GM21619 (cell line): ENCODE measurements around the gene WNT3.
"Not testable (repeated sequence)": the region's sequence is repeated elsewhere in the genome, so short reads cannot be mapped to it uniquely, and the experiment has no call there.

Experiments used
- ATAC-seq: cut with Tn5 transposase; IDR thresholded peaks from one replicate; pipeline ENCODE4 v1.9.1; 2021; ENCODE audit not compliant: unreplicated experiment

Gene WNT3

DNA sequence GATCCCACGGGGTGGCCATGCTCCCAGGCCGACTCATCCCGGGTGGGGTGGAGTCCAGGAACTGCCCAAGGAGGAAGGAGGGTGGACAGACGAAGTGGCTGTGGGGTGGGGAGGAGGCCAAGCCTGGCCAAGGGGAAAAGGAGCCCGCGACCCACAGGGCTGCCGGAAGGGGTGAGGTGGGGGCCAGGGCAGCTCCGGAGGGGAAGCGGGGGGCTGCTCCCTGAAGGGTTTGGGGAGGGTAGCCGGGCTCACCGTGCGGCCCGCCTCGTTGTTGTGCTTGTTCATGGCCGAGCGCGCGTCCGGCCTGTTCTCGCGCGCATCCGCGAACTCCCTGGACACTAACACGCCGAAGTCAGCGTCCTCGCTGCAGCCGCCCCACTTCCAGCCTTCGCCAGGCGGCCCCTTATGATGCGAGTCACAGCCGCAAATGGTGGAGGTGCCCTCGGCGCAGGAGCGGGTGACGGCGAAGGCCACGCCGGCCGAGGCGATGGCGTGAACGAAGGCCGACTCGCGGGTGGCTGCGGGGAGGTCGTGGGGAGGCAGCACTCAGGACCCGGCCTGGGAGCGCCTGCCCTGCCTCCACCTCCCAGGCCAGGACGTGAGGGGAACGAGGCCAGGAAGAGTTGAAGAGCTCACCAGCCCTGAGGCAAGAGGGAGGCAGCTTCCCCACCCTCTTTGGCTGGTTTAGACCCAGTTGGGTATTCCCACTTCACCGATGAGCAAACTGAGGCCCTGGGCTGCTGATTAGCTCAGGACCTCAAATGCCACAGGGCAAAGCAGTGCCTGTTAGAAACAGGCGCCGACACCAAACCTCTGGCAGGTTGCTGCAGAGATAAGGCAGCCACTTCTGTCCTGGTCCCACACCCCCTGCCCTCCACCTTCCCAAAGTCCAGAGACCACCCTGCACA lies 48.7 kb downstream of the WNT3 start:
- ATAC-seq, result no peak

DNA sequence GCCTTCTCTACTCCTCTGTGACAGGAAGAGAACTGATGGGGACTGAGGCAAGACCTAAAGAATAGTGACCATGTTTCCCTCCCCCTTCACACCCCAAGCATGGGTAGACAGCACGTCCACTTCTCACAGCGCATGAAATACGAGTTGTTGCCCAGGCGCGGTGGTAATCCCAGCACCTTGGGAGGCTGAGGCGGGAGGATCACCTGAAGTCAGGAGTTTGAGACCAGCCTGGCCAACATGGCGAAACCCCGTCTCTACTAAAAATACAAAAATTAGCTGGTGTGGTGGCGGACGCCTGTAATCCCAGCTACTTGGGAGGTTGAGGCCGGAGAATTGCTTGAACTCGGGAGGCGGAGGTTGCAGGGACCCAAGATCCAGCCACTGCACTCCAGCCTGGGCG lies 49.6 kb downstream of the WNT3 start:
- ATAC-seq, result not testable (repeated sequence)

- ATAC-seq, result no peak
Observed at GRCh38 chr17:46768540-46768870, 50.0 kb downstream of the WNT3 start.

GRCh38 chr17:46766493-46767491 lies 51.7 kb downstream of the WNT3 start:
- ATAC-seq, result no peak

- ATAC-seq, result no peak
Observed at GRCh38 chr17:46765453-46765852, 53.0 kb downstream of the WNT3 start.

DNA sequence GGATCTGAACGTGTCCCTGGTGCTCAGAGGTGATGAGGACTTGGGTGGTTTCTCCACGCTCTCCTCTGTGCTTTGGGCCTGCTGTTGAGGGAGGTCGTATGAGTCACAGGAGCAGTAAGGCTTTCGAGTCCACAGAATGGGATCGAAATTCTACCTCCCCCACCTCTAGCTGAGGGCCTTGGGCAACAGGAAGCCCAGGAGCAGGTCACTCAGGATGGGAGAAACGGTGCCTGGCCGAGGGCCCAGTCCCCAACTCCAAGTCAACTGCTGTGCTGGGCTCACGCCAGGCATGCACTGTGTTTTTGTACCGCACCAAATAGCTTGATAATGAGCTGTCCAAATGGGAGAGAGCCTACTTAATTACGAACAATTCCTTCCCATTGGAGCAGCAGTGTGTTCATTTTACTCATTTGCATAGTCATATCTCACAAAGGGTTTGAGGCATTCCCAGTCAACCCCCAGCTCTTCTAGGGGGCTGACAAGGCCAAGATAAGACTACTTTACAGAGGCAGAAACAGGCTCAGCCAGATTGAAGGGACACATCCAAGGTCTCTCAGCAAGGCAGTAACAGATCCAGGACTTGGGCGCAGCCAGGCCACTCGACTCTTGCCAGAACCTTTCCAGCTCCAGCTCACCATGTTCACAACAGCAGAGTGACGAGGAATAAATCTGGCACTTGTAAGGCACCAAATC lies 53.6 kb downstream of the WNT3 start:
- no peak for ATAC-seq

GRCh38 chr17:46764000-46764708 lies 54.3 kb downstream of the WNT3 start:
- no peak for ATAC-seq

DNA sequence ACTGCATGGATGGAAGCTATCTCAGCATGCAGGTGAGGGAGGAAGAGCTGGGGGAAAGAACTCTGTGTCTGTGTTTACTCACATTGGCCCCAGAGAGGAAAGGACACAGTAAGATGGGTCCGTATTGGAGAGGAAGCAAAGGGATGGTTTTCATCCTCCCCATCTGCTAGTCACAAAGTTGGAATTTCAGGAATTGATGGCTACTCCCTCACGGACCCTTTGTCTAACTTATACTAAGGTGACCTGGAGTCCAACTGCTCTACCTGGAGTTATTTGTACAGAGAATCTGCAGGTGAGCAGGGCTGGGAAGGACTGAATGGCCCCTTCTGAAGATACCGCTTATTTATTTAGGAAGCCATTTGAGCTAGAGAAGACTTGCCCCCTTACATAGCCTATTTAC lies 55.1 kb downstream of the WNT3 start:
- ATAC-seq, result no peak

DNA sequence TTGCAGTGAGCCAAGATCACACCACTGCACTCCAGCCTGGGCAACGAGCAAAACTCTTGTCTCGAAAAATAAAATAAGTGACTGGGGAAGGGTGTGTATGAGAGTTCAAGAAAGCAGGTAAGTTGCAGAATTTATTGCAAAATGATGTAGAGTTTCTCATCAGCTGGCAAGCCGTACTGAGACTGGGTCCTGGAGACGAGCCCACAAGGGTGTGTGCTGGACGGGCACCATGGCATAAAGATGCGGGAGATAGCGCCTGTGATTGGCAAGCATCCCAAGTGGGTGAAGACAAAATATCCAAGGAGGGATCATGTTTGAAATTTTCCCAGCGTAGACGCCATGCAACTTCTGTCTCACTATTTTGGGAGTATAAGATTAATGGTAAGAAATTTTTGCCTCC lies 59.4 kb downstream of the WNT3 start:
- no peak for ATAC-seq

GRCh38 chr17:46758614-46759013 lies 59.9 kb downstream of the WNT3 start:
- no peak for ATAC-seq

GRCh38 chr17:46757588-46757987 lies 60.9 kb downstream of the WNT3 start:
- not testable (repeated sequence) for ATAC-seq

- ATAC-seq, result no peak
Observed at GRCh38 chr17:46756861-46757260, 61.6 kb downstream of the WNT3 start.

DNA sequence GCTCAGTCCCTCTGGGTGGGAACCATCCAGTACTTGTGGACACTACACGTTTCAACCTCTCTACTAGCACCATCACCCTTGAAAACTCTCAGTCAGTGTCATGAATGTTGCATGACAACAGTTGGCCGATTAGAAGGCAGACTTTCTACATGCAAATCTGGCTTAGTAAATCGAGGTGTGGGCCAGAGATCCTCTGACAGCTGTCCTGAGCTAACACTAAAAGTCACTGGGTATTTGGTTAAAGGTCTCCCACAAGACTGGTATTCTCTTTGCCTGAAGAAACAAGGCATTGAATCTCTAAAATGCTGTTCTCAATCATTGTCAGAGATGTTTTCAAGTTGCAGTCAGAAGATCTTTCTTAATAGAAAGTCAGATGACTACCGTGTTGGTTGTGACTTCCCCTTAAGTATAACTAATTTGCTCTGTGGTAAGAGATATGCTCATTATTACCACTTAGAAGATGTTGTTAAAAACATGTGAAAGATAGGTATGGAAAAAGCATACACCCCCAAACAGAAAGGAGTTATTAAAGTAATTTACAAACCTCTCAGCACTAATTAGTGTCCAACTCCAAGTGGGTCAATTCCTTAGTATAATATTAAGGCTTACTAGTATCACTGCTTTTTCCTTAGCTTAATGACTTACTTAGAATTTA lies 62.3 kb downstream of the WNT3 start:
- no peak for ATAC-seq

- no peak for ATAC-seq
Observed at GRCh38 chr17:46753776-46754175, 64.7 kb downstream of the WNT3 start.

DNA sequence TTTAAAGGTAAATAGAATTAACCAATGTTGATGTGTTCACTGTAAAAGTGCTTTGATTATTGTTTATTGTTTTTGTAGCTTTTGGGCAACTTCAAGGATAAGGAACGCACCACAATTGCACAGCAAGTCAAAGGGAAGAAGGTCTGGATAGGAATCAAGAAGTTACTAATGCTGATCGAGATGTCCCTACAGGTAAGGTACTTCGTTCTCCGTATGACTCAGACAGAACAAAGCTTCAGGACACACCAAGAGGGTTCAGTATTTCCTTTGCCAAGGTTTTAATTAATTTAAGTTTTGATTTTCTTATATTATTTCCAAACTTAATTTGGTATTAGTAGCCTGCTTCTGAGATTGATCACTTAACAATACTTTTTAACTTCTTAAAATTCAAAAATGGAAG lies 67.1 kb downstream of the WNT3 start:
- no peak for ATAC-seq

DNA sequence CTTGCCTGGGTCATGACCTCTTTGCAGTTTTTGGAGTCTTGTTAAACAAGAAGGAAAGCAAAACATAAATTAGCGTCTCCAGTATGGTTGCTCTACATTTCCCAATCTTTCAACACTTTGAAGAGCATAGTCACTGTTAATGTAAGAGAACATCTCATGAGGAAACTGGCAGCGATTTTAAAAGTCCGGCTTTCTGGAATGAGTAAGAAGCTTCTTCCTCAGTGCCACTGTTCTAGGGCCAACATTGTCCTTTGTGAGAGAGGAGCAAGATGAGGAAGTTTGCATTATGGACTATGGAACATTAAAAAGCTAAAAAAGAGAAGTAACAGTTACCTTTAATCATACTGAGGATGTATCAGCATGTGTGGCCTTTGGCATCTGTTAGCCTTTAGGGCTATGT lies 73.1 kb downstream of the WNT3 start:
- no peak for ATAC-seq

- no peak for ATAC-seq
Observed at GRCh38 chr17:46744441-46744840, 74.1 kb downstream of the WNT3 start.

DNA sequence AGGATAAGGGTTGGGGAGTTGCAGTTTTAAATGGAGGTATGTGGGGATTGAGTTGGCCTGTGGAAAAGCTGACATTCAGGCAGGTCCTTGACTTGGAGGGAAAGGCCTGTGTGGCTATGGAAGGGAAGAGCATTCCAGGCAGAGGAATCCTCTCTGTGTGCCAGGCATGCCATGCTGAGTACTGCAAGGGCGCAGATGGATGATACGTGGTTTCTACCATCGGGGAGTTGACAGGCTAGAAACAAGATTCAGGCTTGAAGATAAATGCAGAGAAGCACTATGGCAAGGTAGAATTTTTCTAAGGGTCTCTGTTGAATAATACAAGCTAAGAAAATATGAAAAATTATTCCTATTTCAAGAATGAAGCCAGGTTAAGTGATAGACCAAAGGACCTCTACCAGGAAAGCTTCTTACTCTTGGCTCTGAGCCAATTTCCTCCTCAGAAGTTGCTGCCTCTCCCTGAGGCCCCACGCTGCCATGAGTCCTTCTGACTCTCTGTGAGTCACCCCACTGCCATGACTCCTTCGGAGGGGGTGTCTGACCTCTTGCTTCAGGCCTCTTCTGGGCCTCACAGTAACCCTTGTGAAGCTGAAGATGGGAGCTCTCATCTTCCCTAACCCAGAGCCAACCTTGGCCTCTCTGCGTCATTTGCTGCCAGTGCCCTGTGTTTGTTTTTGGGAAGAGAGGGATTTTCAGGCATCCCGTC lies 75.8 kb downstream of the WNT3 start:
- no peak for ATAC-seq

DNA sequence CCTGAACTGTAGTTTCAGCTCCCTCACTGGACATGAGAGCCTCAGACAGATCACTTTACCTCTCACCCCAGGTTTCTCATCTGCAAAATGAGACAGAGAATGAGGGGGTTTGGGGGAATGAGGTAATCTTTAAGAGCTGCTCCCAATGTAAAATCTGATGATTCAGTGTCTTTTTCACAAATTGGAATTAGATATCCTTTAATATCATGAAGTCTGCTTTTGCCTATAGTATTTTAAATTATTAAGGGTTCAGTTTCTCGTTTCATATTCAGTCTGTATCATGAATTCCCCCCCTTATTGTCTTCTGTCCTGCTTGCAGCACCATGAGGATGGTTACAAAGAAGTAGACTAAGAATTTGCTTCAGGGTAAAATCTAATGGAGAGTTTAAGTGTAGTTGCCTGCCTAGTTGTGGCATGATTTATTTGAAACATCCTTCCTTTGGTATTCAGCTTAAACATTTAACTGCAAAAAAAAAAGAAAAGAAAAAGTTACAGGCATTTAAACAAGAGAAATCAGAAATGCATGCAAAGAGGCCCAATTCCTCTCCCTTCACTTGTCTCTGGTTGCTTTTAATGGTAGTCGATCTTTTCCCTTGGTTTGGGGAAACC lies 77.3 kb downstream of the WNT3 start:
- ATAC-seq, result no peak
